Suprapubic skin (tissue), 4 donors: Measurements from ENCODE around the gene PIGH. TPM values are rescaled to one million over a fixed set of nuclear protein-coding genes. Genes with fewer than 3 reads are reported as not detected.

Source experiments
- DNase-seq, 2 donors: peaks; one replicate each; pipeline ENCODE4 v3.0.0-alpha.2; 2019; ENCODE audit warnings: low spot score in 2 of 2
- H3K27ac ChIP-seq: fragments of 200-600 bp; sonication (generic); one replicate; pipeline ENCODE4 v1.5.1; 2019
- H3K27me3 ChIP-seq: fragments of 200-600 bp; sonication (generic); one replicate; pipeline ENCODE4 v1.5.1; 2019
- H3K36me3 ChIP-seq: fragments of 200-600 bp; sonication (generic); one replicate; pipeline ENCODE4 v1.5.1; 2019
- H3K4me1 ChIP-seq: fragments of 200-600 bp; sonication (generic); one replicate; pipeline ENCODE4 v1.5.1; 2019
- H3K4me3 ChIP-seq: fragments of 200-600 bp; sonication (generic); one replicate; pipeline ENCODE4 v1.5.1; 2019; ENCODE audit warnings: mild to moderate bottlenecking
- H3K9me3 ChIP-seq: fragments of 200-600 bp; sonication (generic); one replicate; pipeline ENCODE4 v1.5.1; 2019
- CTCF ChIP-seq, 2 donors: fragments of 200-600 bp in 1 of 2; fragments of 450-650 bp in 1 of 2; sonication (generic) in 1 of 2; IDR thresholded peaks; one replicate each; pipeline ENCODE4 v1.5.1; 2016 to 2019; ENCODE audit warnings: antibody characterized with exemption in 2 of 2, mild to moderate bottlenecking in 1 of 2, moderate library complexity in 1 of 2
- EP300 ChIP-seq: sonication (generic); formaldehyde crosslinking; IDR thresholded peaks from one replicate; pipeline ENCODE4 v1.6.1; 2017; ENCODE audit warnings: antibody characterized with exemption
- POLR2A ChIP-seq, 2 donors: fragments of 450-650 bp; IDR thresholded peaks; one replicate each; pipeline ENCODE4 v1.6.1; 2017; ENCODE audit warnings: antibody characterized with exemption in 2 of 2, mild to moderate bottlenecking in 2 of 2, moderate library complexity in 2 of 2
- POLR2AphosphoS5 ChIP-seq, 3 donors: sonication (generic); formaldehyde crosslinking; IDR thresholded peaks; one replicate each; pipeline ENCODE4 v1.6.1; 2017; ENCODE audit warnings: antibody characterized with exemption in 3 of 3
- WGBS: methylation state at CpG from one replicate; pipeline ENCODE4 v1.1.5; 2018; 5-methylcytosine and 5-hydroxymethylcytosine counted together
- total RNA-seq, 4 donors: library from RNA; depleted of rRNA; stranded (reverse); fragments of >200 nt; gene quantifications; one replicate each; pipeline ENCODE4 v1.1.0, GENCODE V29; 2016

PIGH gene
- total RNA-seq, 4 donors from 2014 or later: 29.6 to 50.5 (median 36.4) TPM

- WGBS: 82% methylated on average over 14 of the region's 15 CpGs
These were observed 26.6 kb downstream of the PIGH start for GRCh38 chr14:67573228-67574010.

GRCh38 chr14:67572608-67573007, 27.5 kb downstream of the PIGH start:
- TF ChIP-seq POLR2AphosphoS5 (IDR thresholded peaks at IDR 0.05): no peak
- no peak for TF ChIP-seq CTCF (IDR thresholded peaks at IDR 0.05)
- TF ChIP-seq EP300: no peak
- no peak for TF ChIP-seq POLR2A (IDR thresholded peaks at IDR 0.05)
- no peak overlapping the region for H3K4me3 ChIP-seq
- H3K27me3 ChIP-seq: no peaks in the 10 kb centered on the region
- H3K4me1 ChIP-seq: no peaks in the 10 kb centered on the region
- DNase-seq: peak in 1 of 2 donors; percentile 43
- no peak overlapping the region for H3K27ac ChIP-seq
- no peaks in the 10 kb centered on the region for H3K9me3 ChIP-seq
- WGBS: 83% methylated on average over 5 of the region's 5 CpGs
- H3K36me3 ChIP-seq: peaks cover 5% of the 10 kb centered on the region

More at GRCh38 chr14:67573228-67574010, 26.6 kb downstream of the PIGH start:
- H3K4me1 ChIP-seq: no peaks in the 10 kb centered on the region
- no peak for TF ChIP-seq POLR2A (IDR thresholded peaks at IDR 0.05)
- TF ChIP-seq EP300: no peak
- no peak for TF ChIP-seq POLR2AphosphoS5 (IDR thresholded peaks at IDR 0.05)
- TF ChIP-seq CTCF (IDR thresholded peaks at IDR 0.05): no peak
- no peak overlapping the region for H3K27ac ChIP-seq
- H3K9me3 ChIP-seq: no peaks in the 10 kb centered on the region
- no peaks in the 10 kb centered on the region for H3K27me3 ChIP-seq
- peaks cover 10% of the 10 kb centered on the region for H3K36me3 ChIP-seq
- no peak overlapping the region for H3K4me3 ChIP-seq
- peak in 1 of 2 donors; percentile 56 for DNase-seq

- 100% methylated on average over 1 of the region's 19 CpGs for WGBS
These were observed 28.1 kb downstream of the PIGH start for GRCh38 chr14:67571991-67572323.

GRCh38 chr14:67571275-67571990, 28.6 kb downstream of the PIGH start:
- WGBS: 47% methylated on average over 13 of the region's 14 CpGs
- DNase-seq: no peak
- H3K9me3 ChIP-seq: no peaks in the 10 kb centered on the region
- no peak overlapping the region for H3K27ac ChIP-seq
- no peak for TF ChIP-seq POLR2AphosphoS5 (IDR thresholded peaks at IDR 0.05)
- TF ChIP-seq POLR2A (IDR thresholded peaks at IDR 0.05): no peak
- peak; percentile 51 to 75 for TF ChIP-seq CTCF (IDR thresholded peaks at IDR 0.05)
- no peak for TF ChIP-seq EP300
- no peaks in the 10 kb centered on the region for H3K27me3 ChIP-seq
- no peaks in the 10 kb centered on the region for H3K4me1 ChIP-seq
- peaks cover 5% of the 10 kb centered on the region for H3K36me3 ChIP-seq
- H3K4me3 ChIP-seq: no peak overlapping the region

More at GRCh38 chr14:67571991-67572323, 28.1 kb downstream of the PIGH start:
- Histone ChIP-seq H3K27ac (no peak overlapping the region), H3K4me1 (no peaks in the 10 kb centered on the region), H3K9me3 (no peaks in the 10 kb centered on the region), H3K4me3 (no peak overlapping the region), H3K27me3 (no peaks in the 10 kb centered on the region), H3K36me3 (peaks cover 5% of the 10 kb centered on the region)
- DNase-seq: no peak
- TF ChIP-seq POLR2AphosphoS5 (IDR thresholded peaks at IDR 0.05): no peak
- no peak for TF ChIP-seq POLR2A (IDR thresholded peaks at IDR 0.05)
- TF ChIP-seq EP300: no peak
- no peak for TF ChIP-seq CTCF (IDR thresholded peaks at IDR 0.05)

- Histone ChIP-seq H3K36me3 (peaks cover 5% of the 10 kb centered on the region), H3K4me1 (no peaks in the 10 kb centered on the region), H3K27ac (no peak overlapping the region), H3K4me3 (no peak overlapping the region), H3K9me3 (no peaks in the 10 kb centered on the region), H3K27me3 (no peaks in the 10 kb centered on the region)
- DNase-seq: no peak
- 84% methylated on average over 7 of the region's 7 CpGs for whole genome bisulfite sequencing
- TF ChIP-seq POLR2A (IDR thresholded peaks at IDR 0.05) (no peak), POLR2AphosphoS5 (IDR thresholded peaks at IDR 0.05) (no peak), EP300 (no peak), CTCF (IDR thresholded peaks at IDR 0.05) (no peak)
These were observed 29.6 kb downstream of the PIGH start for GRCh38 chr14:67570453-67570852.
